ENCODE results near the gene GMPPA. TPM values are rescaled to one million over a fixed set of nuclear protein-coding genes. Genes with fewer than 3 reads are reported as not detected.

The GMPPA gene
- total RNA-seq, 1 donor: 46.0 TPM

DNA sequence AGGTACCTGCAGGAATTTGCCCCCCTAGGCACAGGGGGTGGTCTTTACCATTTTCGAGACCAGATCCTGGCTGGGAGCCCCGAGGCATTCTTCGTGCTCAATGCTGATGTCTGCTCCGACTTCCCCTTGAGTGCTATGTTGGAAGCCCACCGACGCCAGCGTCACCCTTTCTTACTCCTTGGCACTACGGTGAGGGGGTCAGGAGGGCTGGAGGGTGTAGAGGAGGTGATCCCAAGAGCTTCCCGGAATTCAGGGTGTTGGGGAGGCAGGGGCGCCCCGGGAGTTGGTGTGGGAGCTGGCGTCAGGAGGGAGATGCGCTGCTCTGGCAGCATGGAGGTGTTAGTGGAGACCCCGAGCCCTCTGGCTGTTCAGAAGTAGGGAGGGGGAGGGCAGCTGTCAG, 3.2 kb downstream of the GMPPA start:
- Histone ChIP-seq H3K27ac (ENCODE audit: low read depth, low read length) (no peak overlapping the region), H3K4me2 (ENCODE audit: insufficient read depth, low read length) (no peak overlapping the region), H3K9me3 (ENCODE audit: low read depth, low read length) (no peaks in the 10 kb centered on the region), H3K27me3 (ENCODE audit: insufficient read depth, low read length) (peaks cover 7% of the 10 kb centered on the region), H3K36me3 (ENCODE audit: insufficient read depth, low read length) (peaks cover 44% of the 10 kb centered on the region), H3K4me1 (ENCODE audit: insufficient read depth, low read length) (peaks cover 27% of the 10 kb centered on the region), H2AFZ (ENCODE audit: low read length) (no peak overlapping the region), H3K4me3 (ENCODE audit: insufficient read depth, low read length) (no peak overlapping the region), H3K79me2 (ENCODE audit: insufficient read depth, low read length) (peaks cover 30% of the 10 kb centered on the region), H4K20me1 (ENCODE audit: insufficient read depth, low read length) (peaks cover 20% of the 10 kb centered on the region)
- TF ChIP-seq, protein P1, sequence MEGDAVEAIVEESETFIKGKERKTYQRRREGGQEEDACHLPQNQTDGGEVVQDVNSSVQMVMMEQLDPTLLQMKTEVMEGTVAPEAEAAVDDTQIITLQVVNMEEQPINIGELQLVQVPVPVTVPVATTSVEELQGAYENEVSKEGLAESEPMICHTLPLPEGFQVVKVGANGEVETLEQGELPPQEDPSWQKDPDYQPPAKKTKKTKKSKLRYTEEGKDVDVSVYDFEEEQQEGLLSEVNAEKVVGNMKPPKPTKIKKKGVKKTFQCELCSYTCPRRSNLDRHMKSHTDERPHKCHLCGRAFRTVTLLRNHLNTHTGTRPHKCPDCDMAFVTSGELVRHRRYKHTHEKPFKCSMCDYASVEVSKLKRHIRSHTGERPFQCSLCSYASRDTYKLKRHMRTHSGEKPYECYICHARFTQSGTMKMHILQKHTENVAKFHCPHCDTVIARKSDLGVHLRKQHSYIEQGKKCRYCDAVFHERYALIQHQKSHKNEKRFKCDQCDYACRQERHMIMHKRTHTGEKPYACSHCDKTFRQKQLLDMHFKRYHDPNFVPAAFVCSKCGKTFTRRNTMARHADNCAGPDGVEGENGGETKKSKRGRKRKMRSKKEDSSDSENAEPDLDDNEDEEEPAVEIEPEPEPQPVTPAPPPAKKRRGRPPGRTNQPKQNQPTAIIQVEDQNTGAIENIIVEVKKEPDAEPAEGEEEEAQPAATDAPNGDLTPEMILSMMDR (IDR thresholded peaks at IDR 0.05; ENCODE audit: extremely low read depth, low read depth, low read length): no peak
- no peak for DNase-seq (ENCODE audit: insufficient read length, low spot score, missing footprints)

DNA sequence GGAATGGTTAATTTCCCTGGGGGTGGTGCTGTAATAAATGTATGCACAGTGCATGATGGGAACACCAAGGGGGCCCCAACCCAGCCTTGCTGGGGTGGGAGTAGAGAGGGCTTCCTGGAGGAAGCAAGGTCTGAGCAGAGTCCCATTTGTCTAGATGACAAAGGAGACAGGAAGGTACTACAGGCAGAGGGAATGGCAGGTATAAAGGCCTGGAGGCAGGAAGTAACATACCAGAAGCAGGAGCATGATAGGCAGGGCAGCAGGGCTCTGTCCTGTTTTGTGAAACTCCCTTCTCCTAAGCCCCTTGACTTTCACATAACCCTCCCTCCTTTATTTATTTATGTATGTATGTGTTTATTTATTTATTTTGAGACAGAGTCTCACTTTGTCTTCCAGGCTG, 3.9 kb downstream of the GMPPA start:
- Histone ChIP-seq H3K4me2 (ENCODE audit: insufficient read depth, low read length) (no peak overlapping the region), H4K20me1 (ENCODE audit: insufficient read depth, low read length) (peaks cover 20% of the 10 kb centered on the region), H3K79me2 (ENCODE audit: insufficient read depth, low read length) (peaks cover 30% of the 10 kb centered on the region), H3K36me3 (ENCODE audit: insufficient read depth, low read length) (peaks cover 44% of the 10 kb centered on the region), H3K9me3 (ENCODE audit: low read depth, low read length) (no peaks in the 10 kb centered on the region), H3K27me3 (ENCODE audit: insufficient read depth, low read length) (no peaks in the 10 kb centered on the region), H3K4me3 (ENCODE audit: insufficient read depth, low read length) (no peak overlapping the region), H3K4me1 (ENCODE audit: insufficient read depth, low read length) (peaks cover 23% of the 10 kb centered on the region), H2AFZ (ENCODE audit: low read length) (no peak overlapping the region), H3K27ac (ENCODE audit: low read depth, low read length) (no peak overlapping the region)
- no peak for DNase-seq (ENCODE audit: insufficient read length, low spot score, missing footprints)
- TF ChIP-seq, protein P1 (IDR thresholded peaks at IDR 0.05; ENCODE audit: extremely low read depth, low read depth, low read length): no peak

DNA sequence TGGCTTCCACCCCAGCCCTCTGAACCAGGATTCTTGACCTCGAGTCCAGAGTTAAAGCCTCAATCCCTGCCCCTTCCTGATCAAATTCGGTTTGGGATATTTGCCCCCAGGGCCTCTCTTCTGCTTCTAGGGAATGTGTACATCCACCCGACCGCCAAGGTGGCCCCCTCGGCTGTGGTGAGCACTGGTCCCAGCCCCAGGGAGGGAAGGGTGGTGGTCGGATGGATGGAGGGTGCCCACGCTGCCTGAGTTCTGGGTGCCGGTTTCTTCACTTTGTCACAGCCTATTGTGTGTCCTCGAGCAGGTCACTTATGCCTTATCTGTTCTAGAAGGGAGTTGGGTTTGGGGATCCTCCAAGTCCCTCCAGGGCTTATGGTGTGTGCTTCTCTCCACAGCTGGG, 6.9 kb downstream of the GMPPA start:
- Histone ChIP-seq H3K4me1 (ENCODE audit: insufficient read depth, low read length) (peaks cover 14% of the 10 kb centered on the region), H3K27me3 (ENCODE audit: insufficient read depth, low read length) (no peaks in the 10 kb centered on the region), H3K79me2 (ENCODE audit: insufficient read depth, low read length) (peaks cover 11% of the 10 kb centered on the region), H4K20me1 (ENCODE audit: insufficient read depth, low read length) (peaks cover 20% of the 10 kb centered on the region), H3K4me2 (ENCODE audit: insufficient read depth, low read length) (no peak overlapping the region), H3K27ac (ENCODE audit: low read depth, low read length) (no peak overlapping the region), H3K4me3 (ENCODE audit: insufficient read depth, low read length) (no peak overlapping the region), H3K9me3 (ENCODE audit: low read depth, low read length) (no peaks in the 10 kb centered on the region), H3K36me3 (ENCODE audit: insufficient read depth, low read length) (peaks cover 44% of the 10 kb centered on the region), H2AFZ (ENCODE audit: low read length) (no peak overlapping the region)
- DNase-seq (ENCODE audit: insufficient read length, low spot score, missing footprints): no peak
- TF ChIP-seq, protein P1 (IDR thresholded peaks at IDR 0.05; ENCODE audit: extremely low read depth, low read depth, low read length): no peak

DNA sequence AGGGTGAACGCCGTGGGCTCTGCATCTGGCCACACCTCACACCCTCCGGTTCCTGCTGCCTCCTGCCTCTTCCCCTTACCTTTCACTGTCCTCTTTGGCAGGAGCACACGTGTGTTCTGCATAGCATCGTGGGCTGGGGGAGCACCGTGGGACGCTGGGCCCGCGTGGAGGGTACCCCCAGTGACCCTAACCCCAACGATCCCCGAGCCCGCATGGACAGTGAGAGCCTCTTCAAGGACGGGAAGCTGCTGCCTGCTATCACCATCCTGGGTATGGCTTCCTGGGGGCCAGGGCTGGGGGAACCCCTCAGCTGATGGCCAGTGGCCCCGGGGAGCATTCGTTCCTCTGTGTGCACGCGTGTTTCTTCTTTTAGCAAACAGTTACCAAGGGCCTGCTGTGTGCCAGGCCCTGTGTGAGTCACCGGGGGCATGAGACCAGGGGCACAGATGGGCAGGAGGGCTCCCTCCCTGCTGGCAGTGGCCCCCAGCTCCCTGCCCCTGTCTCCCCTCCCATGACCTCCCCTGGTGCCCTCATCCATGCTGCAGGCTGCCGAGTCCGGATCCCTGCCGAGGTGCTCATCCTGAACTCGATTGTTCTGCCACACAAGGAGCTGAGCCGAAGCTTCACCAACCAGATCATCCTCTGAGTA, 7.6 kb downstream of the GMPPA start:
- DNase-seq (ENCODE audit: insufficient read length, low spot score, missing footprints): no peak
- Histone ChIP-seq H3K4me2 (ENCODE audit: insufficient read depth, low read length) (no peak overlapping the region), H2AFZ (ENCODE audit: low read length) (no peak overlapping the region), H3K4me3 (ENCODE audit: insufficient read depth, low read length) (no peak overlapping the region), H3K27ac (ENCODE audit: low read depth, low read length) (no peak overlapping the region), H3K36me3 (ENCODE audit: insufficient read depth, low read length) (peaks cover 43% of the 10 kb centered on the region), H4K20me1 (ENCODE audit: insufficient read depth, low read length) (peaks cover 15% of the 10 kb centered on the region), H3K79me2 (ENCODE audit: insufficient read depth, low read length) (peaks cover 6% of the 10 kb centered on the region), H3K9me3 (ENCODE audit: low read depth, low read length) (no peaks in the 10 kb centered on the region), H3K4me1 (ENCODE audit: insufficient read depth, low read length) (peaks cover 12% of the 10 kb centered on the region), H3K27me3 (ENCODE audit: insufficient read depth, low read length) (peaks cover 6% of the 10 kb centered on the region)
- TF ChIP-seq, protein P1 (IDR thresholded peaks at IDR 0.05; ENCODE audit: extremely low read depth, low read depth, low read length): no peak
